SU-DHL-6 (cell line): Measurements from ENCODE around the gene GRIK4.

Source experiments
- EZH2phosphoT487 ChIP-seq: fragments of 200-600 bp; sonication (generic), shearing (Covaris generic); conservative IDR thresholded peaks from 2 replicates; pipeline ENCODE4 v1.6.1; 2018; ENCODE audit warnings: mild to moderate bottlenecking, antibody characterized with exemption, low read length, moderate library complexity, mixed read lengths
- TF ChIP-seq, protein P1 (sequence below): fragments of 200-600 bp; sonication (generic); IDR thresholded peaks from one replicate; pipeline ENCODE4 v1.5.1; 2017; ENCODE audit warnings: antibody characterized with exemption, mild to moderate bottlenecking, low read length, moderate library complexity; ENCODE audit not compliant: insufficient read depth, poor library complexity, severe bottlenecking

GRCh38 chr11:120998581-120998980 lies 487.0 kb downstream of the GRIK4 start:
- TF ChIP-seq, protein P1, sequence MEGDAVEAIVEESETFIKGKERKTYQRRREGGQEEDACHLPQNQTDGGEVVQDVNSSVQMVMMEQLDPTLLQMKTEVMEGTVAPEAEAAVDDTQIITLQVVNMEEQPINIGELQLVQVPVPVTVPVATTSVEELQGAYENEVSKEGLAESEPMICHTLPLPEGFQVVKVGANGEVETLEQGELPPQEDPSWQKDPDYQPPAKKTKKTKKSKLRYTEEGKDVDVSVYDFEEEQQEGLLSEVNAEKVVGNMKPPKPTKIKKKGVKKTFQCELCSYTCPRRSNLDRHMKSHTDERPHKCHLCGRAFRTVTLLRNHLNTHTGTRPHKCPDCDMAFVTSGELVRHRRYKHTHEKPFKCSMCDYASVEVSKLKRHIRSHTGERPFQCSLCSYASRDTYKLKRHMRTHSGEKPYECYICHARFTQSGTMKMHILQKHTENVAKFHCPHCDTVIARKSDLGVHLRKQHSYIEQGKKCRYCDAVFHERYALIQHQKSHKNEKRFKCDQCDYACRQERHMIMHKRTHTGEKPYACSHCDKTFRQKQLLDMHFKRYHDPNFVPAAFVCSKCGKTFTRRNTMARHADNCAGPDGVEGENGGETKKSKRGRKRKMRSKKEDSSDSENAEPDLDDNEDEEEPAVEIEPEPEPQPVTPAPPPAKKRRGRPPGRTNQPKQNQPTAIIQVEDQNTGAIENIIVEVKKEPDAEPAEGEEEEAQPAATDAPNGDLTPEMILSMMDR, result no peak
- no peak for TF ChIP-seq EZH2phosphoT487
